KOPT-K1 (cell line): ENCODE measurements around the gene BRICD5.

Experiments
- H3K27ac ChIP-seq: fragments of 200-600 bp; sonication (generic); 2 replicates; pipeline ENCODE4 v1.5.1; 2016; ENCODE audit warnings: antibody characterized with exemption, mild to moderate bottlenecking, low read depth, low read length; ENCODE audit not compliant: poor library complexity, severe bottlenecking
- H3K36me3 ChIP-seq: fragments of 200-600 bp; sonication (generic); 2 replicates; pipeline ENCODE4 v1.5.1; 2017; ENCODE audit warnings: antibody characterized with exemption, mild to moderate bottlenecking, low read length, moderate library complexity; ENCODE audit not compliant: insufficient read depth
- H3K9me3 ChIP-seq: fragments of 200-600 bp; sonication (generic); 2 replicates; pipeline ENCODE4 v1.5.1; 2017; ENCODE audit warnings: antibody characterized with exemption, low read length, mild to moderate bottlenecking; ENCODE audit not compliant: insufficient read depth, poor library complexity, severe bottlenecking

Gene BRICD5

GRCh38 chr16:2232094-2232990 is 21.7 kb upstream of the BRICD5 start:
- Histone ChIP-seq H3K27ac (no peak overlapping the region), H3K9me3 (no peaks in the 10 kb centered on the region), H3K36me3 (peaks cover 88% of the 10 kb centered on the region)

- Histone ChIP-seq H3K36me3 (peaks cover 93% of the 10 kb centered on the region), H3K27ac (no peak overlapping the region), H3K9me3 (no peaks in the 10 kb centered on the region)
Observed at GRCh38 chr16:2231016-2231931, 20.6 kb upstream of the BRICD5 start.

- peaks cover 86% of the 10 kb centered on the region for H3K36me3 ChIP-seq
- no peak overlapping the region for H3K27ac ChIP-seq
- no peaks in the 10 kb centered on the region for H3K9me3 ChIP-seq
Observed at GRCh38 chr16:2230376-2230775, 19.7 kb upstream of the BRICD5 start.

GRCh38 chr16:2229632-2230250 is 19.1 kb upstream of the BRICD5 start:
- Histone ChIP-seq H3K36me3 (peaks cover 80% of the 10 kb centered on the region), H3K27ac (no peak overlapping the region)

GRCh38 chr16:2229091-2229490 is 18.4 kb upstream of the BRICD5 start:
- H3K27ac ChIP-seq = no peak overlapping the region
- no peaks in the 10 kb centered on the region for H3K9me3 ChIP-seq
- H3K36me3 ChIP-seq = peaks cover 73% of the 10 kb centered on the region

More at GRCh38 chr16:2229632-2230250, 19.1 kb upstream of the BRICD5 start:
- H3K9me3 ChIP-seq = no peaks in the 10 kb centered on the region

GRCh38 chr16:2228161-2228824 is 17.6 kb upstream of the BRICD5 start:
- H3K27ac ChIP-seq = no peak overlapping the region
- H3K9me3 ChIP-seq = no peaks in the 10 kb centered on the region
- H3K36me3 ChIP-seq = peaks cover 65% of the 10 kb centered on the region

GRCh38 chr16:2226918-2227317 is 16.3 kb upstream of the BRICD5 start:
- no peaks in the 10 kb centered on the region for H3K9me3 ChIP-seq
- H3K27ac ChIP-seq = no peak overlapping the region
- H3K36me3 ChIP-seq = peaks cover 51% of the 10 kb centered on the region

GRCh38 chr16:2226245-2226793 is 15.7 kb upstream of the BRICD5 start:
- Histone ChIP-seq H3K9me3 (no peaks in the 10 kb centered on the region), H3K27ac (no peak overlapping the region), H3K36me3 (peaks cover 45% of the 10 kb centered on the region)

- peak overlapping the region; percentile 77 for H3K27ac ChIP-seq
Observed at GRCh38 chr16:2223942-2224486, 13.4 kb upstream of the BRICD5 start.

GRCh38 chr16:2223221-2223941 is 12.7 kb upstream of the BRICD5 start, which contains the start of gene E4F1:
Gene E4F1, plus strand, starts transcription at chr16:2223591. Its CDS starts 23 bp downstream, at chr16:2223614.
- Histone ChIP-seq H3K9me3 (no peaks in the 10 kb centered on the region), H3K36me3 (peaks cover 16% of the 10 kb centered on the region), H3K27ac (peak within 1 kb of the TSS; percentile 77)

More at GRCh38 chr16:2223942-2224486, 13.4 kb upstream of the BRICD5 start:
- H3K9me3 ChIP-seq = no peaks in the 10 kb centered on the region
- peaks cover 22% of the 10 kb centered on the region for H3K36me3 ChIP-seq

- Histone ChIP-seq H3K9me3 (no peaks in the 10 kb centered on the region), H3K36me3 (peaks cover 17% of the 10 kb centered on the region), H3K27ac (no peak overlapping the region)
Observed at GRCh38 chr16:2216330-2216729, 5.7 kb upstream of the BRICD5 start.

- no peaks in the 10 kb centered on the region for H3K9me3 ChIP-seq
- H3K36me3 ChIP-seq = peaks cover 30% of the 10 kb centered on the region
- peak within 1 kb of the TSS; percentile 90 for H3K27ac ChIP-seq
Observed at GRCh38 chr16:2214719-2214968, 4.0 kb upstream of the BRICD5 start, which contains the start of gene PGP. Gene PGP, minus strand, starts transcription at chr16:2214840. Its CDS starts 63 bp downstream, at chr16:2214777.

GRCh38 chr16:2213817-2214718 is 3.4 kb upstream of the BRICD5 start:
- Histone ChIP-seq H3K27ac (peak overlapping the region; percentile 77), H3K36me3 (peaks cover 35% of the 10 kb centered on the region), H3K9me3 (no peaks in the 10 kb centered on the region)
